ENCODE data around the gene MYMX.
A peak's percentile ranks its signal among the peaks of the same experiment; 100 is the strongest.

The MYMX gene

DNA sequence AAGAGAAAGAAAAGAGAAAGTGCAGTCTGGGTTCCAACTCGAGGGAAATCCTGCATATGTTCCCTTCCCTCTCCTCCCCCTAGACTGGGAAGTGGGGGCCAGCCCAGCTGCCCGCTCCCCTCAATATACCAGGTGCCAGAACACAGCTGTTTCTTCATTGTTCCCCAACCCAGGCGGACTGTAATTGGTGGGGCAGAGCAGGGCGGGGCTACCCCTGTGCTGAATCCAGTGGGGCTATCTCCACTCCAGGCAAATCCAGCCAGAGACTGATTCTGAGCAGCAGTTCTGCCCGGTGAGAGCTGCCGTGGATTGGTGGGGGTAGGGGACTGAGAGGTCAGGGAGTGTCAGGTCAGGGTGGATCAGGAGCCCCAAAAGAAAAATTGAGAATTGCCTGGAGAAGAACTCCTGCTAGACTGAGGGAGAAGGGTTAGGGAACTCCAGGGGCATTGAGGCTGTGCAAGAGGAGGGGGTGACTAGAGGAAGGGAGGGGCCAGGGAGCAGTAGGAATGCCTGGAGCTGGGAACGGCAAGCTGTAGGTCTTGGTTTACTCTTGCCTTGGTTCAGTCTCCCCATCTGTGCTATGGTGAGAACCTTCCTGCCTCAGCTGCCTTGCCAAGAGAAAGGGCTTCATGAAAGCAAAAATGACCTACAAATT, at the start of gene MYMX:
TSS of gene MYMX (plus strand) at position 250 of the 655 bp plus-strand sequence. CDS start 546 bp downstream, outside the sequence.
- Histone ChIP-seq H3K27ac (ENCODE audit: extremely low read depth, low read depth, low read length) (no peak within 1 kb of the TSS), H3K9me3 (ENCODE audit: control insufficient read depth, insufficient read depth, low read depth, low read length) (no peaks in the 10 kb centered on the region), H3K4me1 (ENCODE audit: control insufficient read depth, insufficient read depth, low read length) (peaks cover 7% of the 10 kb centered on the region), H3K4me3 (ENCODE audit: low read depth, low read length) (no peak within 1 kb of the TSS), H3K36me3 (ENCODE audit: control insufficient read depth in 2 of 2, insufficient read depth in 1 of 2, low read length in 2 of 2) (no peaks in the 10 kb centered on the region)
- no peak for TF ChIP-seq ZNF2 (tag by site-specific recombination; IDR thresholded peaks at IDR 0.05)
- peak; percentile 74 for TF ChIP-seq ZNF341 (tag by site-specific recombination; IDR thresholded peaks at IDR 0.05; ENCODE audit: low read depth)
- TF ChIP-seq ZNF600 (tag by site-specific recombination; IDR thresholded peaks at IDR 0.05): 0 out of 2 replicates have a peak, but pooled peaks have one; percentile 28
- TF ChIP-seq ZBTB17 (tag by site-specific recombination; IDR thresholded peaks at IDR 0.05): peak; percentile 79
- ChIA-PET CTCF (interaction anchor here (0.6 to 0.7 kb wide), 3 partner anchors 21 to 550 kb away, joined by 3 to 7 read pairs (median 6); no protein-coding TSS in a partner anchor), POLR2A (no interaction called here)

DNA sequence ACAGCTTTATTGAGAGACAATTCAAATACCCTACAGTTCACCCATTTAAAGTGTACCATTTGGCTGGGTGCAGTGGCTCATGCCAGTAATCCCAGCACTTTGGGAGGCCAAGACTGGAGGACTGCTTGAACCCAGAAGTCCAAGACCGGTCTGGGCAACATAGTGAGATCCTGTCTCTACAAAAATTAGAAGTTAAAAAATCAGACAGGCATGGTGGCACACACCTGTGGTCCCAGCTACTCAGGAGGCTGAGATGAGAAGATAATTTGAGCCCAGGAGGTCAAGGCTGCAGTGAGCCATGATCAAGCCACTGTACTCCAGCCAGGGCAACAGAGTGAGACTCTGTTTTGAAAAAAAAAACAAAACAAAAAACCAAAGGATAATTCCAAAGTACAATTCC, 49.2 kb upstream of the MYMX start:
- TF ChIP-seq, protein P1, sequence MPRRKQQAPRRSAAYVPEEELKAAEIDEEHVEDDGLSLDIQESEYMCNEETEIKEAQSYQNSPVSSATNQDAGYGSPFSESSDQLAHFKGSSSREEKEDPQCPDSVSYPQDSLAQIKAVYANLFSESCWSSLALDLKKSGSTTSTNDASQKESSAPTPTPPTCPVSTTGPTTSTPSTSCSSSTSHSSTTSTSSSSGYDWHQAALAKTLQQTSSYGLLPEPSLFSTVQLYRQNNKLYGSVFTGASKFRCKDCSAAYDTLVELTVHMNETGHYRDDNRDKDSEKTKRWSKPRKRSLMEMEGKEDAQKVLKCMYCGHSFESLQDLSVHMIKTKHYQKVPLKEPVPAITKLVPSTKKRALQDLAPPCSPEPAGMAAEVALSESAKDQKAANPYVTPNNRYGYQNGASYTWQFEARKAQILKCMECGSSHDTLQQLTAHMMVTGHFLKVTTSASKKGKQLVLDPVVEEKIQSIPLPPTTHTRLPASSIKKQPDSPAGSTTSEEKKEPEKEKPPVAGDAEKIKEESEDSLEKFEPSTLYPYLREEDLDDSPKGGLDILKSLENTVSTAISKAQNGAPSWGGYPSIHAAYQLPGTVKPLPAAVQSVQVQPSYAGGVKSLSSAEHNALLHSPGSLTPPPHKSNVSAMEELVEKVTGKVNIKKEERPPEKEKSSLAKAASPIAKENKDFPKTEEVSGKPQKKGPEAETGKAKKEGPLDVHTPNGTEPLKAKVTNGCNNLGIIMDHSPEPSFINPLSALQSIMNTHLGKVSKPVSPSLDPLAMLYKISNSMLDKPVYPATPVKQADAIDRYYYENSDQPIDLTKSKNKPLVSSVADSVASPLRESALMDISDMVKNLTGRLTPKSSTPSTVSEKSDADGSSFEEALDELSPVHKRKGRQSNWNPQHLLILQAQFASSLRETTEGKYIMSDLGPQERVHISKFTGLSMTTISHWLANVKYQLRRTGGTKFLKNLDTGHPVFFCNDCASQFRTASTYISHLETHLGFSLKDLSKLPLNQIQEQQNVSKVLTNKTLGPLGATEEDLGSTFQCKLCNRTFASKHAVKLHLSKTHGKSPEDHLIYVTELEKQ (tag by site-specific recombination; IDR thresholded peaks at IDR 0.05; ENCODE audit: borderline replicate concordance): no peak
- TF ChIP-seq ZNF121 (tag by site-specific recombination; IDR thresholded peaks at IDR 0.05): peak; percentile 77
- no peaks in the 10 kb centered on the region for H3K36me3 ChIP-seq (ENCODE audit: control insufficient read depth in 2 of 2, insufficient read depth in 1 of 2, low read length in 2 of 2)
- POLR2A ChIA-PET: no interaction called here
- no peak overlapping the region for H3K4me3 ChIP-seq (ENCODE audit: low read depth, low read length)
- H3K4me1 ChIP-seq (ENCODE audit: control insufficient read depth, insufficient read depth, low read length): no peaks in the 10 kb centered on the region
- H3K27ac ChIP-seq (ENCODE audit: extremely low read depth, low read depth, low read length): no peak overlapping the region
- CTCF ChIA-PET: interaction anchor here (0.6 to 2.8 kb wide), 5 partner anchors 8 to 151 kb away, joined by 3 to 13 read pairs (median 4); no protein-coding TSS in a partner anchor
- no peaks in the 10 kb centered on the region for H3K9me3 ChIP-seq (ENCODE audit: control insufficient read depth, insufficient read depth, low read depth, low read length)

DNA sequence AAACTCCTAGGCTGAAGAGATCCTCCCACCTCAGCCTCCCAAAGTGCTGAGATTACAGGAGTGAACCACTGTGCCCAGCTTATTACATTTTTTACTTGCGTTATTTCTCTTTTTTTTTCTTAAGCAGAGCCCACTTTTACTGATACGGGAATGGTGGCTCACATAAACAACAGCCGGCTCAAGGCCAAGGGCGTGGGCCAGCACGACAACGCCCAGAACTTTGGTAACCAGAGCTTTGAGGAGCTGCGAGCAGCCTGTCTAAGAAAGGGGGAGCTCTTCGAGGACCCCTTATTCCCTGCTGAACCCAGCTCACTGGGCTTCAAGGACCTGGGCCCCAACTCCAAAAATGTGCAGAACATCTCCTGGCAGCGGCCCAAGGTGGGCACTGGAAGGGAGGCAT, 47.6 kb upstream of the MYMX start:
- POLR2A ChIA-PET: interaction anchor here (0.9 to 1.8 kb wide), 2 partner anchors 78 to 87 kb away, joined by 3 to 4 read pairs; partner anchors contain the start of gene HSP90AB1
- no peaks in the 10 kb centered on the region for H3K36me3 ChIP-seq (ENCODE audit: control insufficient read depth in 2 of 2, insufficient read depth in 1 of 2, low read length in 2 of 2)
- CTCF ChIA-PET: interaction anchor here (0.7 to 2.8 kb wide), 7 partner anchors 11 to 88 kb away, joined by 3 to 13 read pairs (median 4); partner anchors contain the start of genes CAPN11 and SLC29A1
- no peaks in the 10 kb centered on the region for H3K9me3 ChIP-seq (ENCODE audit: control insufficient read depth, insufficient read depth, low read depth, low read length)
- H3K4me3 ChIP-seq (ENCODE audit: low read depth, low read length): no peak overlapping the region
- no peaks in the 10 kb centered on the region for H3K4me1 ChIP-seq (ENCODE audit: control insufficient read depth, insufficient read depth, low read length)
- H3K27ac ChIP-seq (ENCODE audit: extremely low read depth, low read depth, low read length): no peak overlapping the region
- no peak for TF ChIP-seq BCL11A (tag by site-specific recombination; IDR thresholded peaks at IDR 0.05; ENCODE audit: low read depth)
- no peak for TF ChIP-seq ZNF184 (tag by site-specific recombination; IDR thresholded peaks at IDR 0.05)
- TF ChIP-seq, protein P2, sequence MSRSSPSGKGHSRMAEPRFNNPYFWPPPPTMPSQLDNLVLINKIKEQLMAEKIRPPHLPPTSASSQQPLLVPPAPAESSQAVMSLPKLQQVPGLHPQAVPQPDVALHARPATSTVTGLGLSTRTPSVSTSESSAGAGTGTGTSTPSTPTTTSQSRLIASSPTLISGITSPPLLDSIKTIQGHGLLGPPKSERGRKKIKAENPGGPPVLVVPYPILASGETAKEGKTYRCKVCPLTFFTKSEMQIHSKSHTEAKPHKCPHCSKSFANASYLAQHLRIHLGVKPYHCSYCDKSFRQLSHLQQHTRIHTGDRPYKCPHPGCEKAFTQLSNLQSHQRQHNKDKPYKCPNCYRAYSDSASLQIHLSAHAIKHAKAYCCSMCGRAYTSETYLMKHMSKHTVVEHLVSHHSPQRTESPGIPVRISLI (tag by site-specific recombination; IDR thresholded peaks at IDR 0.05): no peak

DNA sequence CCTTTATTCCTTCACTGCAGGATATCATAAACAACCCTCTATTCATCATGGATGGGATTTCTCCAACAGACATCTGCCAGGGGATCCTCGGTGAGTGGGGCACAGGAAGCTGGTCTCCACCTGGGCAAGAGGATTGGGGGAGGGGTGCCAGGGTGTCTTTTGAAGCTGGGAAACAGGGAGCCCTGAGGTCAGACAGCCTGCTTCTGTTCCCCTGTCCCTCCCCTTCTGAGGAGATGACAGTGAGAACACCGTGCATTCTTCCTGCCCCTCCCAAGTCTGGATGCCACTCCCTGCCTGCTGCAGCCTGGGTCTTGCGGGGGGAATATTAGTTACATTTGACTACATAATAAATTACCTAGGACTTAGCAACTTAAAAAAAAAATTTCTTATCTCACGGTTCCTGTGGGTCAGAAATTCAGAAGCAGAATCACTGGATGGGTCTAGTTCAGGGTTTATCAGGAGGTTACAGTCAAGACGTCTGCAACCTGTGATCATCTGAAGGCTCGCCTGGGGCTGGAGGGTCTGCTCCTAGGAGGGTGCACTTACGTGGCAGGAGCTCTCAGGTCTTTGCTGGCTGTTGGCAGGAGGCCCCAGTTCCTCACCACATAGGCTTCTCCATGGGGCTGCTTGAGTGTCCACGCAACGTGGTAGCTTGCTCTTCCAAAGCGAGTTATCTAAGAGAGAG, 46.7 kb upstream of the MYMX start:
- Histone ChIP-seq H3K4me1 (ENCODE audit: control insufficient read depth, insufficient read depth, low read length) (no peaks in the 10 kb centered on the region), H3K27ac (ENCODE audit: extremely low read depth, low read depth, low read length) (no peak overlapping the region), H3K9me3 (ENCODE audit: control insufficient read depth, insufficient read depth, low read depth, low read length) (no peaks in the 10 kb centered on the region), H3K4me3 (ENCODE audit: low read depth, low read length) (no peak overlapping the region), H3K36me3 (ENCODE audit: control insufficient read depth in 2 of 2, insufficient read depth in 1 of 2, low read length in 2 of 2) (no peaks in the 10 kb centered on the region)
- POLR2A ChIA-PET: interaction anchor here (0.9 to 1.8 kb wide), 2 partner anchors 77 to 86 kb away, joined by 3 to 4 read pairs; partner anchors contain the start of gene HSP90AB1
- CTCF ChIA-PET: interaction anchor here (0.6 to 2.8 kb wide), 7 partner anchors 12 to 87 kb away, joined by 3 to 13 read pairs (median 4); partner anchors contain the start of genes CAPN11 and SLC29A1
- TF ChIP-seq ZNF654 (tag by site-specific recombination; IDR thresholded peaks at IDR 0.05; ENCODE audit: low read depth) (no peak), HOXD13 (CRISPR knock-in tag; IDR thresholded peaks at IDR 0.05; ENCODE audit: borderline replicate concordance) (no peak), ZNF571 (tag by site-specific recombination; IDR thresholded peaks at IDR 0.05) (no peak), YY2 (tag by site-specific recombination; IDR thresholded peaks at IDR 0.05) (no peak), ZNF23 (tag by site-specific recombination; IDR thresholded peaks at IDR 0.05; ENCODE audit: borderline replicate concordance) (no peak), ZNF785 (tag by site-specific recombination; IDR thresholded peaks at IDR 0.05) (no peak), ZNF561 (tag by site-specific recombination; IDR thresholded peaks at IDR 0.05; ENCODE audit: borderline replicate concordance) (no peak), ZNF426 (tag by site-specific recombination; IDR thresholded peaks at IDR 0.05) (no peak)
- TF ChIP-seq, protein P3, sequence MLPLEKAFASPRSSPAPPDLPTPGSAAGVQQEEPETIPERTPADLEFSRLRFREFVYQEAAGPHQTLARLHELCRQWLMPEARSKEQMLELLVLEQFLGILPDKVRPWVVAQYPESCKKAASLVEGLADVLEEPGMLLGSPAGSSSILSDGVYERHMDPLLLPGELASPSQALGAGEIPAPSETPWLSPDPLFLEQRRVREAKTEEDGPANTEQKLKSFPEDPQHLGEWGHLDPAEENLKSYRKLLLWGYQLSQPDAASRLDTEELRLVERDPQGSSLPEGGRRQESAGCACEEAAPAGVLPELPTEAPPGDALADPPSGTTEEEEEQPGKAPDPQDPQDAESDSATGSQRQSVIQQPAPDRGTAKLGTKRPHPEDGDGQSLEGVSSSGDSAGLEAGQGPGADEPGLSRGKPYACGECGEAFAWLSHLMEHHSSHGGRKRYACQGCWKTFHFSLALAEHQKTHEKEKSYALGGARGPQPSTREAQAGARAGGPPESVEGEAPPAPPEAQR (tag by site-specific recombination; IDR thresholded peaks at IDR 0.05): no peak
- TF ChIP-seq, protein P4, sequence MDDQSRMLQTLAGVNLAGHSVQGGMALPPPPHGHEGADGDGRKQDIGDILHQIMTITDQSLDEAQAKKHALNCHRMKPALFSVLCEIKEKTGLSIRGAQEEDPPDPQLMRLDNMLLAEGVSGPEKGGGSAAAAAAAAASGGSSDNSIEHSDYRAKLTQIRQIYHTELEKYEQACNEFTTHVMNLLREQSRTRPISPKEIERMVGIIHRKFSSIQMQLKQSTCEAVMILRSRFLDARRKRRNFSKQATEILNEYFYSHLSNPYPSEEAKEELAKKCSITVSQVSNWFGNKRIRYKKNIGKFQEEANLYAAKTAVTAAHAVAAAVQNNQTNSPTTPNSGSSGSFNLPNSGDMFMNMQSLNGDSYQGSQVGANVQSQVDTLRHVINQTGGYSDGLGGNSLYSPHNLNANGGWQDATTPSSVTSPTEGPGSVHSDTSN (CRISPR knock-in tag; IDR thresholded peaks at IDR 0.05): no peak

All from HEK293 (cell line).